ENCODE results near the gene SF3A1.

The SF3A1 gene

DNA sequence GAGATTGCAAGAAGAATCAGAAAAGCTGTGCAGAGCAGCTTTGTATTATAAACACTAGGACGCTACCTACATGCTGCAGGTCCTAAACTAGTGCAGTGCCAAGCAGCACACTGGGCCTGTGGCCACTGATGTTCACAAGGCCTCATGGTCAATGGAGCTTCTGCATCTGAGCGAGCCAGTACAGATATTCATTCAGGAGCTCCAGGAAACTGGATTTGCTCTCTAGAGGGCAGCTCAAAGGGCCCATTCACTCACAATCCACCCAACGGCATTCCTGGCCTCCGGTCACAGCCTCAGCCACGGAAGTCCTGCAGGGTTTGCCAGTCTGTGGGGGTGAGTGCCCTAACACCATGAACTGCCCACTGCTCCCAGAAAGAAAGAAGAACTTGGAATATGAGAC is 24.1 kb downstream of the SF3A1 start:
- no peak for TF ChIP-seq CTCF (IDR thresholded peaks at IDR 0.05)
- Mint-ChIP-seq H3K9me3 (no peaks in the 10 kb centered on the region), H3K4me1 (peaks cover 2% of the 10 kb centered on the region), H3K36me3 (ENCODE audit: low read depth) (peaks cover 57% of the 10 kb centered on the region), H3K27me3 (ENCODE audit: low read depth, poor library complexity) (peaks cover 3% of the 10 kb centered on the region), H3K4me3 (no peak overlapping the region), H3K27ac (peak overlapping the region; percentile 88)
- no peak for DNase-seq

DNA sequence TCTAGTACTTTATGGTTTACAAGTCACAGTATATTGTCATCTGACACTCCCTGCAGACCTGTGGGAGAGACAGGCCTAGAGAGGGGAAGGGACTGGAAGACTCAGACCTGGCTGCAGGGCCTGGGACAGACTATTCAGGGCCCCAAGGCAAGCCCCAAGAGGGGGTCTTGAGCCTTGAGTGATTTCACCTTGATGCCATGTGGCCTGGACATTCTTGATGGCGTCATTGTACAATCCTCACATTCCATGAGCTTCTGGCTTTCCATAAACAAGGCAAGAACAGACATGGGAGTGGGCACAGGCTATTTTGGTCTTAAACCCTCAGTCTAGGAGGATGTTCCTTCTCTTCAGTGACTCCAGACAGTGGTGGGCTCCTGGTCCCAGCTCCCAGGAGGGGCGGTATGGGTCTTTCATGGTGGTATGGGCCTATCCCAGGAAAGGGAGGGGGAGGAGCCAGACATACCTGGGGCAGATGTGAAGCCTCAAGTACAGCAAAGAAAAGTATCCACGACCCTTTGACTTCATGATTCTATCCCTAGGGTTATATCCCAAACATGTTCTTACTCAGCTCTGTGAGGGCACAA is 28.1 kb downstream of the SF3A1 start:
- peaks cover 24% of the 10 kb centered on the region for H3K4me1 Mint-ChIP-seq
- H3K9me3 Mint-ChIP-seq = no peaks in the 10 kb centered on the region
- peak overlapping the region; percentile 29 for H3K27ac Mint-ChIP-seq
- peaks cover 3% of the 10 kb centered on the region for H3K27me3 Mint-ChIP-seq (ENCODE audit: low read depth, poor library complexity)
- TF ChIP-seq CTCF (IDR thresholded peaks at IDR 0.05) = no peak
- DNase-seq = no peak
- no peak overlapping the region for H3K4me3 Mint-ChIP-seq
- peaks cover 20% of the 10 kb centered on the region for H3K36me3 Mint-ChIP-seq (ENCODE audit: low read depth)

DNA sequence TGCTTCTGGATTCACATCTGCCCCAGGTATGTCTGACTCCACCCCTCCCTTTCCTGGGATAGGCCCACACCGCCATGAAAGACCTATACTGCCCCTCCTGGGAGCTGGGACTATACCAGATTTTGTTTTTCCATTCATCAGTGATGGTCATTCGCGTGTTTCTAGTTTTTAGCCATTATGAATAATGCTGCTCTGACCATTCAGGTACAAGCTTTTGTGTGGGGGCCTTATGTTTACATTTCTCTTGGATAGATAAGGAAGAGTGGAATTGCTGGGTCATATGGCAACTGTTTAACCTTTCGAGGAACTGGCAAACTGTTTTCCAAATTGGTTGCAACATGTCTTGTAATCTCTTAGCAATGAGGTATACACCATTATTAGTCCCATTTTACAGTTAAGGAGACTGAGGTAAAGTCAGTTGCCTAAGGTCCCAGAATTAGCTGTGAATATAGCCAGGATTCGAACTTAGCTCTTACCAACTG is 28.8 kb downstream of the SF3A1 start:
- Mint-ChIP-seq H3K4me1 (peaks cover 24% of the 10 kb centered on the region), H3K4me3 (peak overlapping the region; percentile 79), H3K27ac (no peak overlapping the region), H3K36me3 (ENCODE audit: low read depth) (peaks cover 14% of the 10 kb centered on the region), H3K9me3 (no peaks in the 10 kb centered on the region), H3K27me3 (ENCODE audit: low read depth, poor library complexity) (peaks cover 3% of the 10 kb centered on the region)
- TF ChIP-seq CTCF (IDR thresholded peaks at IDR 0.05) = no peak
- no peak for DNase-seq

DNA sequence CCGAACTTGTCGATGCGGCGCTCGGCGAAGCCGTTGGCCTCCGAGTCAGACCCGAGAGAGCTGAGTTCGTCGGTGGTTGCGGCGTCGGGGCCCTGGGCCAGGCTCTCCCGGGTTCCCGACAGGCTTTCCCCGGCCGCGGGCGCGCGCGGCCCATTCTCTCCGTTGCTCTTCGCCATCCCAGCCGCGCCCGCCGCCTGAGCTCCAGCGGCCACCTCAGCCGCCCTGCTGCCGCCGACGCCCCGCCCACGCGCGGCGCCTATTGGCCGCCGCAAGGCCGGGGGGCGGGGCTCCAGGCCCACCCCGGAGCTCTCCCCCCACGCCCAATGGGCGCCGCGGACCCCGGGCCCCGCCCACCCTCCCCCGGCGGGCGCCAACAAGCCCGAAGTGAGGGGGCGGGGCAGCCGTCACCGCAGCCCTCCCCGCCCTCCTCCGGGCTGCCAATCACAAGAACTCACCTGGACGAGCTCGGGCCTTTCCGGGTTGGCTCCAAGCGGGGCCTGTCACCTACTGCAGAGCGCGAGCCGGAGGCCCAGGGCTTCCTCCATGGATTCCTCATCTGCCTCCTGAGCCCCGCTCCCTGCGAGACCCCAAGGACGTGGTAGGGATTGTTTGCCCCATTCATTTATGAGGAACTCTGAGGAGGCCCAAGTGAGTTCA is 29.9 kb downstream of the SF3A1 start, which contains the start of gene TBC1D10A:
Gene TBC1D10A, minus strand, starts transcription at position 236 of the 657 bp plus-strand sequence. Its CDS starts 60 bp downstream, at position 176.
- H3K27me3 Mint-ChIP-seq (ENCODE audit: low read depth, poor library complexity) = peaks cover 6% of the 10 kb centered on the region
- peak within 1 kb of the TSS; percentile 79 for H3K4me3 Mint-ChIP-seq
- peak; percentile 91 for DNase-seq
- no peak within 1 kb of the TSS for H3K27ac Mint-ChIP-seq
- H3K9me3 Mint-ChIP-seq = no peaks in the 10 kb centered on the region
- H3K36me3 Mint-ChIP-seq (ENCODE audit: low read depth) = peaks cover 10% of the 10 kb centered on the region
- TF ChIP-seq CTCF (IDR thresholded peaks at IDR 0.05) = no peak
- H3K4me1 Mint-ChIP-seq = peaks cover 26% of the 10 kb centered on the region

- Mint-ChIP-seq H3K27me3 (ENCODE audit: low read depth, poor library complexity) (peaks cover 6% of the 10 kb centered on the region), H3K4me3 (peak overlapping the region; percentile 77), H3K4me1 (peaks cover 29% of the 10 kb centered on the region), H3K9me3 (no peaks in the 10 kb centered on the region), H3K36me3 (ENCODE audit: low read depth) (peaks cover 8% of the 10 kb centered on the region), H3K27ac (no peak overlapping the region)
- no peak for TF ChIP-seq CTCF (IDR thresholded peaks at IDR 0.05)
- no peak for DNase-seq
Measured at GRCh38 chr22:30326255-30326705, 30.4 kb downstream of the SF3A1 start.
